GM10266 (cell line): ENCODE measurements around the gene TFAP2C.
"Not testable (repeated sequence)": the region's sequence is repeated elsewhere in the genome, so short reads cannot be mapped to it uniquely, and the experiment has no call there.

Experiments used
- DNase-seq: peaks from one replicate; pipeline ENCODE4 v3.0.0; 2012; ENCODE audit errors: extremely low spot score
- TF ChIP-seq, protein P1 (sequence below): IDR thresholded peaks from 2 replicates; pipeline ENCODE4 v1.5.1; 2012; ENCODE audit warnings: mild to moderate bottlenecking, low read depth; ENCODE audit not compliant: control insufficient read depth, insufficient read depth; ENCODE audit errors: missing control alignments

The TFAP2C gene

DNA sequence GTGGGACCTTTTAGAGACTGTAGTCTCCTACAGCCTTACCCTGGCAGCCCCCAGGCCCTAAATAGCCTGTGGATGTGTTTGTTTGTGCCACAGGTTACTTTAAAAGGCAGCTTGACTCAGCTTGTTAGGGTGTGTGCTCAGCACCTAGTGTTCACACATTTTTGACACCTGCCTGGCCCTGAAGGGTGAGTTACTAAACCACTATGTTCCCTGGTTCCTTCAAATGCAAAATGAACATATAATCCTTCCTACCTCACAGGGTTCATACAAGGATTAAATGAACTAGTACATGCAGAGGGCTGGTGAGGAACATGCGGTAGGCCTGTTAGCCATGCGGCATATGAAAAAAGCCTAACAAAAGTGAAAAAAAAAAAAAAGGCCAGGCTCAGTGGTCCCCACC, 14.9 kb upstream of the TFAP2C start:
- TF ChIP-seq, protein P1, sequence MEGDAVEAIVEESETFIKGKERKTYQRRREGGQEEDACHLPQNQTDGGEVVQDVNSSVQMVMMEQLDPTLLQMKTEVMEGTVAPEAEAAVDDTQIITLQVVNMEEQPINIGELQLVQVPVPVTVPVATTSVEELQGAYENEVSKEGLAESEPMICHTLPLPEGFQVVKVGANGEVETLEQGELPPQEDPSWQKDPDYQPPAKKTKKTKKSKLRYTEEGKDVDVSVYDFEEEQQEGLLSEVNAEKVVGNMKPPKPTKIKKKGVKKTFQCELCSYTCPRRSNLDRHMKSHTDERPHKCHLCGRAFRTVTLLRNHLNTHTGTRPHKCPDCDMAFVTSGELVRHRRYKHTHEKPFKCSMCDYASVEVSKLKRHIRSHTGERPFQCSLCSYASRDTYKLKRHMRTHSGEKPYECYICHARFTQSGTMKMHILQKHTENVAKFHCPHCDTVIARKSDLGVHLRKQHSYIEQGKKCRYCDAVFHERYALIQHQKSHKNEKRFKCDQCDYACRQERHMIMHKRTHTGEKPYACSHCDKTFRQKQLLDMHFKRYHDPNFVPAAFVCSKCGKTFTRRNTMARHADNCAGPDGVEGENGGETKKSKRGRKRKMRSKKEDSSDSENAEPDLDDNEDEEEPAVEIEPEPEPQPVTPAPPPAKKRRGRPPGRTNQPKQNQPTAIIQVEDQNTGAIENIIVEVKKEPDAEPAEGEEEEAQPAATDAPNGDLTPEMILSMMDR: no peak
- no peak for DNase-seq

DNA sequence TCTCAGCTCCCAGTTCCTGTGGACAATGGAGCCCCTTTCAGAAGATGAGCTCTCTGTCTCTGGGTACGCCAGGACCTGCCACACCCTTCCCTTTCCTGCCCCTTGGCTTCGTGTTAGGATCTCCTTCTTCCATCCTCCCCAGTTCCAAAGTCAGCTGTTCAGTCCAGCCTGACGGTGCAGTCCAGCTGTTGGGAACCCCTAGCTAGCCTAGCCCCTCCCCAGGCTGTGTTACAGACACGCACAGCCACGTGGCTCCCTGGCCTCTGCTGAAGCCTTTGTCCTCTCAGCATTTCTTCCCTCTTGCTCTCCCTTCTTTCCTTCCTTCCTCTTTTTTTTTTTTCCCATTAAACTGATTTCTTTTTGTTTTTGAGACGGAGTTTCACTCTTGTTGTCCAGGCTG, 12.4 kb upstream of the TFAP2C start:
- TF ChIP-seq, protein P1: no peak
- DNase-seq: no peak

DNA sequence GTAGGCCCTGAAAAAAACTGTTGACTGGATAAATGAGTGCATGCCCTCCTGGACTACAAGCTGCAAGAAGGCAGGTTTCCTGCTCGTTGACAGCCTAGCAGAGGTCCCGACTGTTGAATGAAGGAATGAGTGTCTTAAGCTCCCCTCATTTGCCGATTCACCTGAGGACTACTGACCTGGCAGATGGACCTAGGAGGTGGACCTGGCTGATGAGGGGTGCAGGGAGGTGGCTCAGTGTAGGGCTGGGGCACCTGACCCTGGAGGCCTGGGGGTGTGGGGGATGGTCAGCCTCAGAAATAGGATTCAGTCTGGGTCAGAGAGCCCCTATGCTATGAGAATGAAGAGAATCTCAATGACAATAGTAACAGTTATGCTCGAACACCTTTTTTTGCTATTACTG, 11.6 kb upstream of the TFAP2C start:
- DNase-seq: no peak
- TF ChIP-seq, protein P1: no peak

DNA sequence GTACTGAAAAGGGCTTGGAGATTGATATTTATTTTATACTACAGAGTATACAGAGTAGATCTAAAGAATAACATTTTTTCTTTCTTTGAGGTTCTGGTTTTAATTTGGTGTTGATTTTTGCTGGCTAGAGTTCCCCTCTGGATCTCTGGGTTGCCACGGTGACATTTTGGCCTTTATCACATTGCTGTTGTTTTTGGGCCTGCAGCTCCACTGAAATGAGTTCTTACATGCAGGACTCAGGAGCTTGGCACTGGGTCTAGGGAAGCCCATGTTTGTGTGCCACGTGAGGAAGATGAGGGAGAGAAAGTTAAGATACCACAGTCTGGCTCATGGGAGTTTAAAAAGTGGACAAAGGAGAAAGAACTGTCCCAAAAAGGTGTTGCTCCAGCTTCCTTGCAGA, 7.4 kb upstream of the TFAP2C start:
- TF ChIP-seq, protein P1: no peak
- DNase-seq: no peak

DNA sequence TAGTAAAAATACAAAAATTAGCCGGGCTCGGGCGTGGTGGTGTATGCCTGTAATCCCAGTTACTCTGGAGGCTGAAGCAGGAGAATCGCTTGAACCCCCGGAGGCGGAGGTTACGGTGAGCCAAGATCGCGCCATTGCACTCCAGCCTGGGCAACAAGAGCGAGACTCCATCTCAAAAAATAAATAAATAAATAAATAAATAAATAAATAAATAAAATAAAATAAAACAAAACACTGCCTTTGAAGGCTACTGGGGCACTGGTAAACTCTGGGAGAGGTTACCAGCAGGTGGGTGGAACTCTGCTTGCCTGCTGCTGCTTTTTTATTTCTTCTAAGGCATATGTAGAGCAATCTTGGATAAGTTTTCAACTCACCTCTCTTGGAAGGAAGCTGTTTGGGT, 5.2 kb upstream of the TFAP2C start:
- DNase-seq: not testable (repeated sequence)

DNA sequence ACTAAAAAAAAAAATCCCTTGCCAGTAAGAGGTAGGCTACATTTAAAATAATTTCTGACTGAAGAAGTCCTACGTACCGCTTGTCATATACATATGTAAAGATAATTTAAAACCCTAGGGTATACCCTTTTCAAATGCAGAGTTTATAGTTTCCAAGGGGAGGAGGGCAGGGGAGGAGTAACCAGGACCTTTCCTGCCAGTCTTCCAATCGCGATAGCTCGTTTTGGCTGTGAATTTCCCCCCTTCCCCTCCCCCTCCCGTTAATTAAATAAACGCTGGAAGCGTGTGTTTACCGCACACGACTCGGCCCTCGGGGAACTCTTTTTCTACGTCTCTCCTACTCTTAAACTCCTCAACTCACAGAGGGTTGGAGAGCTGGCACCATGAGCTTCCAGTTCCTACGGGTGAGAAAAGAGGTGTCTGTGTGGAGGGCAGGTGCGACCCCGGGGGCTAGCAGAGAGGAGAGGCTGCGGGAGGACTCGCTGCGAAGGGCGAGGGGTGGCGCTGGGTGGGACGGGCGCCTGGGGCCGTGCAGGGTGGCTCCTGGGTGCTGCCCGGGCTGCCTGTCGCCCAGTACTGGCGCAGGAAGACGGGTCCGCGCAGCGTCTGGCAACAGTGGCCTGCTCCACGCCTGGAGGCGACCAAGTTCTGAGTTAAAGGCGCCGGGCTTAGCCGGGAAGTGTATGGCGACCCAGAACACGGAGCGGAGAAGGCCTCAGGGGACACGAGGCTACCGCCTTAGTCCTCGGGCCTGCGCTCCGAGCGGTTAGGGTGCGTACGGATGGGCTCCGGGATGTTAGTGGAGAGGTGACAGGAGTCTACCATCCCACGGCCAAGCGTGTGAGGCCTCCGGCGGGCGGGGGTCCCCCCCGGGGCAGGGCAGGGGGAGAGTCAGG, 4.1 kb upstream of the TFAP2C start:
- DNase-seq: no peak
- TF ChIP-seq, protein P1: no peak

DNA sequence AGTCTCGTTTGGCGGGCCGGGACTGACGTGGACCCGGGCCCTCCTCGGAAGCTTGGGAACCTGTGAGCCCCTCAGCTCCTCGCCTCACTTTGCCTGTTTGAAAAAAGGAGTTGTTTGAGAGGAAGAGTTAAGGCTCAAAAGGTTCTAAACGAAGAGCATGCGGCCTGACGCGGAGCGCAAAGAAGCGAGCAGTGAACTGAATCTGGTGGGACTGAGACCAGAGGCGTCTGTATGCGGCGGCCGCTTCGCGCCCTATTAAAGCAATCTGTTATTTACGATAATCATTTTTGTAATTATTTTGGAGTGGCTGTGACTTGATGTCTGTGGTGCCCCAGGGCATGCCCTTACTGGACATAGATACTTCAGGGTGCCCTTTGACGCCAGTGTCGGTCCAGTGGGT, 3.3 kb upstream of the TFAP2C start:
- TF ChIP-seq, protein P1: no peak
- DNase-seq: no peak

DNA sequence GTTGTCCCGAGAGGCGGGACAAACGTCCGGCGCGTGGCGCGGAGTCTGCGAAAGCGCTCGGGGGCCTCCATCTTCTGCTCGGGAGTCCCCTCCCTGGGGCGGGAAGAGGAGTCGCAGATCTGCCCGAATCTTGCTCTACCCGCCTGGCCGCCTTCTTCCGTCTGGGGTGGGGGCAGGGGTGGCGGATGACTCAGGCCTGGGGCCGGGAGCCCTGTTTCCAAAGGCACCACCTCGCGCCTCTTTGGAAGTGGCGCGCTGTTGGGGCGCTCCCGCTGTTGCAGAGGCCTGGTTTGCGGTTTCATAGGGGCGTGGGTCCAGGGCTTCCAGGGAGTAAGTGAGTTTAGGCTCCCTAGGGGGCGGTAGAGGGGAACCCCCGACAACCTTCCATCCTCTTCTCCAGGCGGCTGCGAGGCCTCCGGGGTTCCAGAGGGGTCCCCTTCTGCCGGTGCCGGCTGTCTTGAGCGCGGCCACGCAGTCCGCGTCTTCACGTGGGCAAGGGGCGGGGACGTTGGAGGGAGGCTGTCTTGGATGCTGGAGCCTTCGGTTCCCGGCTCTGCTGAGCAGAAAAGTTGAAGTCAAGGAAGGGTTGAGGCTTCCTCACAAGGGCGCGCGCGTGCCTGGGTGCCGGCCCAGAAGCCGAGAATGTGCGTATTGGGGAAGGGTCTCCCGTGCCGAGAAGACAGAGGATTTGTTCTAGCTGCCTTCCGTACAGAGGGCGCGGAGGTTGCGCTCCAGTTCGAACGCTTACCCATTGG, 2.6 kb upstream of the TFAP2C start:
- TF ChIP-seq, protein P1: no peak
- DNase-seq: no peak
